Large intestine (tissue), 3 donors: ENCODE measurements around the gene HAAO. TPM values are rescaled to one million over a fixed set of nuclear protein-coding genes. Genes with fewer than 3 reads are reported as not detected.

Experiments
- DNase-seq, 2 donors: peaks; one replicate each; pipeline versions ENCODE4 v3.0.0 to v3.0.0-alpha.2; 2013
- H3K27ac ChIP-seq: one replicate; pipeline ENCODE4 v1.5.1; 2013; ENCODE audit warnings: low read length
- H3K27me3 ChIP-seq: 2 replicates; pipeline ENCODE4 v1.6.1; 2013; ENCODE audit warnings: low read length; ENCODE audit not compliant: control insufficient read depth, insufficient read depth
- H3K36me3 ChIP-seq: 2 replicates; pipeline ENCODE4 v1.6.1; 2013; ENCODE audit warnings: low read length; ENCODE audit not compliant: control insufficient read depth, insufficient read depth
- H3K4me1 ChIP-seq: one replicate; pipeline ENCODE4 v1.6.1; 2013; ENCODE audit warnings: low read length; ENCODE audit not compliant: control insufficient read depth, insufficient read depth
- H3K4me3 ChIP-seq: one replicate; pipeline ENCODE4 v1.5.1; 2013; ENCODE audit warnings: low read length
- H3K9me3 ChIP-seq: one replicate; pipeline ENCODE4 v1.6.1; 2013; ENCODE audit warnings: mild to moderate bottlenecking, low read depth, low read length, moderate library complexity; ENCODE audit not compliant: control insufficient read depth
- WGBS: methylation state at CpG from one replicate; pipeline ENCODE4 v1.1.5; 2013; ENCODE audit warnings: low lambda C conversion rate; ENCODE audit not compliant: insufficient coverage; 5-methylcytosine and 5-hydroxymethylcytosine counted together
- polyA plus RNA-seq: library from polyadenylated mRNA; unstranded; fragments of 120-200 nt; gene quantifications from one replicate; pipeline ENCODE4 v1.2.1, GENCODE V29; 2013

The HAAO gene
- polyA plus RNA-seq, 1 donor, result 47.9 TPM

- Histone ChIP-seq H3K27ac (no peak overlapping the region), H3K4me1 (peaks cover under 1% of the 10 kb centered on the region), H3K4me3 (no peak overlapping the region), H3K27me3 (no peaks in the 10 kb centered on the region), H3K9me3 (no peaks in the 10 kb centered on the region), H3K36me3 (peaks cover 41% of the 10 kb centered on the region)
- 90% methylated on average over 2 of the region's 15 CpGs for WGBS
- no peak for DNase-seq
Measured at GRCh38 chr2:42786561-42787345, 5.6 kb downstream of the HAAO start.

- DNase-seq, result no peak
- WGBS, result no CpG with 5 or more reads among the region's 7 CpGs
- Histone ChIP-seq H3K4me1 (no peaks in the 10 kb centered on the region), H3K4me3 (no peak overlapping the region), H3K9me3 (peaks cover 10% of the 10 kb centered on the region), H3K27me3 (no peaks in the 10 kb centered on the region), H3K27ac (no peak overlapping the region), H3K36me3 (peaks cover 41% of the 10 kb centered on the region)
Measured at GRCh38 chr2:42784204-42784880, 8.0 kb downstream of the HAAO start.

GRCh38 chr2:42783511-42783910, 8.9 kb downstream of the HAAO start:
- Histone ChIP-seq H3K4me1 (no peaks in the 10 kb centered on the region), H3K27ac (no peak overlapping the region), H3K36me3 (peaks cover 42% of the 10 kb centered on the region), H3K4me3 (no peak overlapping the region), H3K9me3 (peaks cover 15% of the 10 kb centered on the region), H3K27me3 (no peaks in the 10 kb centered on the region)
- WGBS, result no CpG with 5 or more reads among the region's 9 CpGs
- no peak for DNase-seq

GRCh38 chr2:42781181-42781580, 11.2 kb downstream of the HAAO start:
- Histone ChIP-seq H3K9me3 (peaks cover 19% of the 10 kb centered on the region), H3K27me3 (no peaks in the 10 kb centered on the region), H3K4me3 (no peak overlapping the region), H3K4me1 (no peaks in the 10 kb centered on the region), H3K27ac (no peak overlapping the region), H3K36me3 (peaks cover 36% of the 10 kb centered on the region)
- peak in 1 of 2 donors; percentile 68 for DNase-seq
- no CpG with 5 or more reads among the region's 1 CpG for WGBS

GRCh38 chr2:42777883-42778805, 14.2 kb downstream of the HAAO start:
- Histone ChIP-seq H3K4me3 (no peak overlapping the region), H3K27me3 (no peaks in the 10 kb centered on the region), H3K9me3 (peaks cover 19% of the 10 kb centered on the region), H3K27ac (no peak overlapping the region), H3K4me1 (no peaks in the 10 kb centered on the region), H3K36me3 (peaks cover 22% of the 10 kb centered on the region)
- no peak for DNase-seq
- 100% methylated on average over 1 of the region's 3 CpGs for WGBS

- H3K36me3 ChIP-seq, result peaks cover 13% of the 10 kb centered on the region
- H3K4me3 ChIP-seq, result no peak overlapping the region
- no peak overlapping the region for H3K27ac ChIP-seq
- no peaks in the 10 kb centered on the region for H3K27me3 ChIP-seq
- H3K9me3 ChIP-seq, result peaks cover 18% of the 10 kb centered on the region
- DNase-seq, result no peak
- WGBS, result no CpG with 5 or more reads among the region's 3 CpGs
- no peaks in the 10 kb centered on the region for H3K4me1 ChIP-seq
Measured at GRCh38 chr2:42775810-42776209, 16.6 kb downstream of the HAAO start.

- no peaks in the 10 kb centered on the region for H3K4me1 ChIP-seq
- no peak overlapping the region for H3K4me3 ChIP-seq
- H3K36me3 ChIP-seq, result peaks cover 13% of the 10 kb centered on the region
- no CpG with 5 or more reads among the region's 2 CpGs for WGBS
- H3K9me3 ChIP-seq, result peaks cover 12% of the 10 kb centered on the region
- DNase-seq, result no peak
- no peak overlapping the region for H3K27ac ChIP-seq
- no peaks in the 10 kb centered on the region for H3K27me3 ChIP-seq
Measured at GRCh38 chr2:42775186-42775585, 17.2 kb downstream of the HAAO start.

- Histone ChIP-seq H3K27ac (no peak overlapping the region), H3K4me1 (no peaks in the 10 kb centered on the region), H3K4me3 (no peak overlapping the region), H3K36me3 (peaks cover 5% of the 10 kb centered on the region), H3K27me3 (no peaks in the 10 kb centered on the region), H3K9me3 (no peaks in the 10 kb centered on the region)
- WGBS, result no CpG with 5 or more reads among the region's 5 CpGs
- DNase-seq, result no peak
Measured at GRCh38 chr2:42771546-42772153, 20.7 kb downstream of the HAAO start.

- H3K4me3 ChIP-seq, result no peak overlapping the region
- peaks cover 5% of the 10 kb centered on the region for H3K36me3 ChIP-seq
- no peaks in the 10 kb centered on the region for H3K4me1 ChIP-seq
- no peaks in the 10 kb centered on the region for H3K9me3 ChIP-seq
- no peak for DNase-seq
- no peaks in the 10 kb centered on the region for H3K27me3 ChIP-seq
- no peak overlapping the region for H3K27ac ChIP-seq
- WGBS, result no CpG with 5 or more reads among the region's 19 CpGs
Measured at GRCh38 chr2:42770288-42771131, 21.9 kb downstream of the HAAO start.
